Activated CD8-positive, alpha-beta T cell treated with anti-CD3 and anti-CD28 coated beads, Interleukin-2, amount 10 ng/mL, durations not matched to agents 7 days and 5 days (primary cell): ENCODE measurements around the gene SBNO2. TPM values are rescaled to one million over a fixed set of nuclear protein-coding genes. Genes with fewer than 3 reads are reported as not detected.

Experiments used
- ATAC-seq: fragments of 150-1000 bp; cut with Tn5 transposase; one replicate; pipeline ENCODE4 v1.10.0; 2021; ENCODE audit warnings: moderate library complexity
- CTCF ChIA-PET: fragments of 350-600 bp; sonication (Branson Sonifier 250); formaldehyde crosslinking; loops from one replicate; lab custom pipeline; 2021; ENCODE audit warnings: antibody characterized with exemption; lab: Charles Lee
- POLR2A ChIA-PET: fragments of 350-600 bp; sonication (Branson Sonifier 250); formaldehyde crosslinking; loops from one replicate; lab custom pipeline; 2021; ENCODE audit warnings: antibody characterized with exemption; lab: Charles Lee
- DNase-seq: peaks from one replicate; pipeline ENCODE4 v3.0.0-alpha.2; 2020
- H3K27ac Mint-ChIP-seq: one replicate; pipeline ENCODE4 v1.8.0; 2021; ENCODE audit warnings: mild to moderate bottlenecking, mixed read lengths
- H3K27me3 Mint-ChIP-seq: one replicate; pipeline ENCODE4 v1.8.0; 2021; ENCODE audit warnings: low read depth, mixed read lengths
- H3K36me3 Mint-ChIP-seq: one replicate; pipeline ENCODE4 v1.8.0; 2021; ENCODE audit warnings: low read depth, mixed read lengths
- H3K4me1 Mint-ChIP-seq: one replicate; pipeline ENCODE4 v1.8.0; 2021; ENCODE audit warnings: low read depth, mixed read lengths
- H3K4me3 Mint-ChIP-seq: one replicate; pipeline ENCODE4 v1.8.0; 2021; ENCODE audit warnings: mild to moderate bottlenecking, mixed read lengths
- H3K9me3 Mint-ChIP-seq: one replicate; pipeline ENCODE4 v1.8.0; 2022; ENCODE audit warnings: mixed read lengths; ENCODE audit not compliant: insufficient read depth
- total RNA-seq, 2 experiments: library from RNA; stranded (reverse); gene quantifications; one replicate each; pipeline ENCODE4 v1.2.3, GENCODE V29; 2021

SBNO2 gene
- total RNA-seq, 2 experiments from 2014 or later: 58.6 to 70.5 TPM

GRCh38 chr19:1073956-1074517 lies 100.0 kb downstream of the SBNO2 start:
- Mint-ChIP-seq H3K9me3 (no peaks in the 10 kb centered on the region), H3K36me3 (peaks cover 72% of the 10 kb centered on the region), H3K4me3 (peak overlapping the region; percentile 69), H3K4me1 (peaks cover 57% of the 10 kb centered on the region), H3K27ac (peak overlapping the region; percentile 78), H3K27me3 (no peaks in the 10 kb centered on the region)
- ATAC-seq (no peak), DNase-seq (no peak)
- POLR2A ChIA-PET: interaction anchor here (0.6 to 9.3 kb wide), 8 partner anchors 8 to 195 kb away, joined by 3 to 113 read pairs (median 3); partner anchors contain the start of genes ARHGAP45 and CIRBP
- CTCF ChIA-PET: interaction anchor here (0.9 to 1.0 kb wide), 2 partner anchors 9 to 27 kb away, joined by 3 to 7 read pairs; no protein-coding TSS in a partner anchor

DNA sequence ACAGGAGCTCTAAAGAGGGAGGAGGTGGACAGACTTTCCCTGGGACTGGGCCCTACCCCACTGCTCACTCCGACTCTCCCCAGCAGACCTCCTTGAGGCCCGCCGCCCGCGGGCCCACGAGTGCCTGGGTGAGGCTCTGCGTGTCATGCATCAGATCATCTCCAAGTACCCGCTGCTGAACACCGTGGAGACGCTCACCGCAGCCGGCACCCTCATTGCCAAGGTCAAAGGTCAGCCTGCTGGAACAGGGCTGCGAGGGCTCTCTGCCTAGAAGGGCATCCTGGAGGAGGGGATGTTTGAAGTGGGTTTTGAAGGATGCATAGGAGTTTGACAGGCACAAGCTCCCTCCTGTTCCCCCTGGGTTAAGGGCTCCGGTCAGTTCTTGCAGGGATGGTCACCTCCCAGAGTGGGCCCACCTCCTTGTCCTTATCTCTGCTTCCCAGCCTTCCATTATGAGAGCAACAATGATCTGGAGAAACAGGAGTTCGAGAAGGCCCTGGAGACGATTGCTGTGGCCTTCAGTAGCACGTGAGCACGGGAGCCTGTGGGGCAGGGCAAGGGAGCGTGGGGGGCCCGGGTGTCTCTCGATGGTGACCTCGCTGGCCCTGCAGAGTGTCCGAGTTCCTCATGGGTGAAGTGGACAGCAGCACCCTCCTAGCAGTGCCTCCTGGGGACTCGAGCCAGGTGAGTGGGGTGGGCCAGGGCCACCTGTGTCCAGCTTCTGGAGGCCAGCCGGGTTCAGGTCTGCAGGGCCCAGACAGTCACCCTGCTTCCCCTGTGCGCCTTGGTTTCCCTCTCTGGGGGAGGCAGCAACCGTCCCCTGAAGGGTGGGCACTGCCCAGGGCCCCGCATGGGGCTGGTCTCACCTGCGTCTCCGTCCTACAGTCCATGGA lies 100.8 kb downstream of the SBNO2 start:
- Mint-ChIP-seq H3K36me3 (peaks cover 71% of the 10 kb centered on the region), H3K4me3 (peak overlapping the region; percentile 69), H3K9me3 (no peaks in the 10 kb centered on the region), H3K27ac (peak overlapping the region; percentile 78), H3K27me3 (no peaks in the 10 kb centered on the region), H3K4me1 (peaks cover 62% of the 10 kb centered on the region)
- DNase-seq (no peak), ATAC-seq (no peak)
- CTCF ChIA-PET: no interaction called here
- POLR2A ChIA-PET: interaction anchor here (0.8 to 1.3 kb wide), 7 partner anchors 9 to 196 kb away, joined by 3 to 4 read pairs (median 3); partner anchors contain the start of genes CIRBP and RNU6-2

DNA sequence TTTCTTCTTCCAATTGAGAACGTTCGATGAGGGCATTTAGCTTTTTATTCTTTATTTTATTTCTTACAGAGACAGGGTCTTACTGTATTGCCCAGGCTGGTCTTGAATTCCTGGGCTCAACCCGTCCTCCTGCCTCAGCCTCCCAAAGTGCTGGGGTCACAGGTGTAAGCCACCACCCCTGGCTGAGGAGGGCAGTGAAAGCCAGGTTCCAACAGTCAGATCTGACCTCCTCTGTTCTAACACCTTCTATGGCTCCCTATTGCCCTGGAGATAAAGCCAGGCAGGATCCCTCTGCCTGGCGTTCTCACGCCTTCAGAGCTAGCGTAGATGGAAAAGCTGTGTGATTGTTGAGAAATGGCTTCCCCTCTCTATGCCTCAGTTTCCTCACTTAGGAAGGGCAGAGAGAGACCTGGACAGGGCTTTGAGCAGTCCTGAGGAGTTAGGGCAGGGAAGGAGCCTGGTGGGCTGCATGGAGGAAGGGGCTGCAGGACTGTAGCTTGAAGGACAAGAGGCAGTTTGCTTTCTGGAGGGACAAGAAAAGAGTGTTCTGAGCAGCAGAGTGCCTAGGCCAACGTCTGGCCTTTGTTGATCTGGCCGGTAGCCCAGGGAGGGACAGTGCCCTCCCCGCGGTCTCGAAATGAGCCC lies 101.6 kb downstream of the SBNO2 start:
- no peak for DNase-seq
- Mint-ChIP-seq H3K27me3 (no peaks in the 10 kb centered on the region), H3K27ac (peak overlapping the region; percentile 72), H3K9me3 (no peaks in the 10 kb centered on the region), H3K36me3 (peaks cover 65% of the 10 kb centered on the region), H3K4me1 (peaks cover 59% of the 10 kb centered on the region), H3K4me3 (peak overlapping the region; percentile 28)
- POLR2A ChIA-PET: interaction anchor here (0.7 to 1.3 kb wide), 8 partner anchors 9 to 197 kb away, joined by 3 to 5 read pairs (median 4); partner anchors contain the start of genes CIRBP and RNU6-2
- ATAC-seq: no peak
- CTCF ChIA-PET: no interaction called here

GRCh38 chr19:1070931-1071791 lies 102.9 kb downstream of the SBNO2 start:
- ChIA-PET POLR2A (interaction anchor here (1.2 to 1.5 kb wide), 4 partner anchors 14 to 17 kb away, joined by 3 to 5 read pairs (median 4); no protein-coding TSS in a partner anchor), CTCF (no interaction called here)
- H3K27ac Mint-ChIP-seq: peak overlapping the region; percentile 83
- peaks cover 55% of the 10 kb centered on the region for H3K36me3 Mint-ChIP-seq
- H3K27me3 Mint-ChIP-seq: no peaks in the 10 kb centered on the region
- peaks cover 57% of the 10 kb centered on the region for H3K4me1 Mint-ChIP-seq
- H3K9me3 Mint-ChIP-seq: no peaks in the 10 kb centered on the region
- ATAC-seq (no peak), DNase-seq (no peak)
- peak overlapping the region; percentile 59 for H3K4me3 Mint-ChIP-seq

DNA sequence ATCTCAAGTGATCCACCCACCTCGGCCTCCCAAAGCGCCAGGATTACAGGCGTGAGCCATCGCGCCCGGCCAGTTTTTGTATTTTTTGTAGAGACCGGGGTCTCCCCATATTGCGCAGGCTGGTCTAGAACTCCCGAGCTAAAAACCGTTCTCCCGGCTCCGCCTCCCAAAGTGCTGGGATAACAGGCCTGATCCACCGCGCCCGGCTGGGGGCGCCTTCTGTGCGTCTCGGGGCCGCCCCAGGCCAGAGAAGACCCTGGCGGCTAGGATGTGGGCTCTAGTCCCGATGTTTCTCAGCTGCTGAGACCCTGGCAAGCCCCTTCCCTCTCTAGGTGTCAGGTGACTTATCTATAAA lies 103.5 kb downstream of the SBNO2 start:
- Mint-ChIP-seq H3K27me3 (no peaks in the 10 kb centered on the region), H3K36me3 (peaks cover 49% of the 10 kb centered on the region), H3K4me1 (peaks cover 57% of the 10 kb centered on the region), H3K9me3 (no peaks in the 10 kb centered on the region), H3K27ac (peak overlapping the region; percentile 7), H3K4me3 (peak overlapping the region; percentile 91)
- ChIA-PET CTCF (no interaction called here), POLR2A (interaction anchor here (0.6 to 1.5 kb wide), 5 partner anchors 9 to 199 kb away, joined by 3 to 5 read pairs (median 3); partner anchors contain the start of gene CIRBP)
- ATAC-seq (no peak), DNase-seq (no peak)

GRCh38 chr19:1069009-1069779 lies 104.9 kb downstream of the SBNO2 start:
- CTCF ChIA-PET: no interaction called here
- DNase-seq (peak; percentile 82), ATAC-seq (peak; percentile 14)
- peak overlapping the region; percentile 91 for H3K4me3 Mint-ChIP-seq
- no peaks in the 10 kb centered on the region for H3K27me3 Mint-ChIP-seq
- H3K36me3 Mint-ChIP-seq: peaks cover 46% of the 10 kb centered on the region
- no peaks in the 10 kb centered on the region for H3K9me3 Mint-ChIP-seq
- H3K4me1 Mint-ChIP-seq: peaks cover 66% of the 10 kb centered on the region
- H3K27ac Mint-ChIP-seq: peak overlapping the region; percentile 96
- POLR2A ChIA-PET: interaction anchor here (1.0 to 5.5 kb wide), 6 partner anchors 10 to 200 kb away, joined by 3 to 113 read pairs (median 9); partner anchors contain the start of genes ABCA7, CIRBP and CNN2

DNA sequence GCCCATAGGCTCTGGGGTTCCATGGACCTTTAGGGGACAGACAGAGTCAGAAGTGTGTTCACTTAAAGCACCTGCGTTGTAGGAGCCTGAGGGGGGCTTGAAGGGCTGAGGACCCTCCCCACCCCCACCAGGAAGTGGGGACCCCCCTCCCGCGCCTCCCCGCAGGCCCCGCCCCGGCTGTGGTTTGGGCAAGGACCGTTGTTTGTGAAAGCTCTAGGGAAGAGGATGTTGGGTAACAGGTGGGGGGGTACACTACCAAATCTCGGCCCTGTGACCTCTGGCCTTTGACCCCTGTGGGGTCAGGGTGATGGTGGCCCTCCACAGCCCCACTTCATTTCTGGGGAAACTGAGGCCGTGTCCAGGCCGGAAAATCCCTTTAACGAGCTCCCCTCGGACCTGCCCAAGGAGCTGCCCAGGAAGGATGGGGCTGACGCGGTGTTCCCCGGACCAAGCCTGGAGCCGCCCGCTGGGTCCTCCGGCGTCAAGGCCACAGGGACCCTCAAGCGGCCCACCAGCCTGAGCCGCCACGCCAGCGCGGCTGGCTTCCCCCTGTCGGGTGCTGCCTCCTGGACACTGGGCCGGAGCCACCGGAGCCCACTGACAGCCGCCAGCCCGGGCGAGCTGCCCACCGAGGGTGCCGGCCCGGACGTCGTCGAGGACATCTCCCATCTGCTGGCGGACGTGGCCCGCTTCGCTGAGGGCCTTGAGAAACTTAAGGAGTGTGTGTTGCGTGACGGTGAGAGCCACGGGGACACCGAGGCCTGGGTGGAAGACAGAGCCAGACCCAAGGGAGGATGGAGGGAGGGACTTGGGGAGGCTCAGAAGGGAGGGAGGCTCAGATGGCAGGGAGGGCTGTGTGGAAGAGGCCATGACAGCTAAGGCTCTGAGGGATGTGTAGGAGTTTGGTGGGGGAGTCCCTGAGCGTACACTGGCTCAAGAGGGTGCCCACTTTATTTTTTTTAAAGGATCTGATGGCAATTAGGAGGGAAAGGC lies 105.8 kb downstream of the SBNO2 start:
- POLR2A ChIA-PET: interaction anchor here (0.5 to 5.5 kb wide), 17 partner anchors 11 to 1436 kb away, joined by 3 to 113 read pairs (median 7); partner anchors contain the start of genes ABCA7, CIRBP, CNN2 and GPX4
- Mint-ChIP-seq H3K36me3 (peaks cover 43% of the 10 kb centered on the region), H3K27ac (peak overlapping the region; percentile 96), H3K4me3 (peak overlapping the region; percentile 91), H3K27me3 (no peaks in the 10 kb centered on the region), H3K4me1 (peaks cover 65% of the 10 kb centered on the region), H3K9me3 (no peaks in the 10 kb centered on the region)
- CTCF ChIA-PET: interaction anchor here (1.5 to 4.8 kb wide), 8 partner anchors 8 to 198 kb away, joined by 6 to 33 read pairs (median 10); partner anchors contain the start of gene ABCA7
- ATAC-seq: peak; percentile 4
- DNase-seq: peak; percentile 88

GRCh38 chr19:1067341-1067957 lies 106.6 kb downstream of the SBNO2 start:
- ATAC-seq (peak; percentile 38), DNase-seq (peak; percentile 55)
- H3K4me1 Mint-ChIP-seq: peaks cover 59% of the 10 kb centered on the region
- H3K27me3 Mint-ChIP-seq: no peaks in the 10 kb centered on the region
- H3K9me3 Mint-ChIP-seq: no peaks in the 10 kb centered on the region
- peak overlapping the region; percentile 96 for H3K27ac Mint-ChIP-seq
- CTCF ChIA-PET: interaction anchor here (0.6 to 4.8 kb wide), 15 partner anchors 9 to 199 kb away, joined by 3 to 33 read pairs (median 6); partner anchors contain the start of genes ABCA7 and CNN2
- H3K4me3 Mint-ChIP-seq: peak overlapping the region; percentile 91
- H3K36me3 Mint-ChIP-seq: peaks cover 36% of the 10 kb centered on the region
- POLR2A ChIA-PET: interaction anchor here (0.7 to 5.5 kb wide), 21 partner anchors 11 to 202 kb away, joined by 3 to 113 read pairs (median 4); partner anchors contain the start of genes ABCA7, CIRBP, CNN2 and GPX4
